HG03575 (cell line): ENCODE measurements around the gene FRMD4B.
"Not testable (repeated sequence)": the region's sequence is repeated elsewhere in the genome, so short reads cannot be mapped to it uniquely, and the experiment has no call there.

Source experiments
- ATAC-seq: cut with Tn5 transposase; IDR thresholded peaks from one replicate; pipeline ENCODE4 v1.9.1; 2021; ENCODE audit not compliant: unreplicated experiment, insufficient number of reproducible peaks, low FRiP score; ENCODE audit errors: extremely low read depth

Gene FRMD4B

DNA sequence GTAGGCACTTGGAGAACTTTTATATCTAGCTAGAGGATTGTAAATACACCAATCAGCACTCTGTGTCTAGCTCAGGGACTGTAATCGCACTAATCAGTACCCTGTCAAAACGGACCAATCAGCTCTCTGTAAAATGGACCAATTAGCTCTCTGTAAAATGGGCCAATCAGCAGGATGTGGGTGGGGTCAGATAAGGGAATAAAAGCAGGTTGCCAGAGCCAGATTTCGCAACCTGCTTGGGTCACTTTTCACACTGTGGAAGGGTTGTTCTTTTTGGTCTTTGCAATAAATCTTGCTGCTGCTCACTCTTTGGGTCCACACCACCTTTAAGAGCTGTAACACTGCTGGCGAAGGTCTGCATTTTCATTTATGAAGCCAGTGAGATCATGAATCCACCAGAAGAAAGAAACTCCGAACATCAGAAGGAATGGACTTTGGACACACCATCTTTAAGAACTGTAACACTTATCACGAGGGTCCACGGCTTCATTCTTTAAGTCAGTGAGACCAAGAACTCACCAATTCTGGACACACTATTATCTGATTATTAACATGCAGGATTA lies 125.0 kb downstream of the FRMD4B start:
- ATAC-seq, result not testable (repeated sequence)

DNA sequence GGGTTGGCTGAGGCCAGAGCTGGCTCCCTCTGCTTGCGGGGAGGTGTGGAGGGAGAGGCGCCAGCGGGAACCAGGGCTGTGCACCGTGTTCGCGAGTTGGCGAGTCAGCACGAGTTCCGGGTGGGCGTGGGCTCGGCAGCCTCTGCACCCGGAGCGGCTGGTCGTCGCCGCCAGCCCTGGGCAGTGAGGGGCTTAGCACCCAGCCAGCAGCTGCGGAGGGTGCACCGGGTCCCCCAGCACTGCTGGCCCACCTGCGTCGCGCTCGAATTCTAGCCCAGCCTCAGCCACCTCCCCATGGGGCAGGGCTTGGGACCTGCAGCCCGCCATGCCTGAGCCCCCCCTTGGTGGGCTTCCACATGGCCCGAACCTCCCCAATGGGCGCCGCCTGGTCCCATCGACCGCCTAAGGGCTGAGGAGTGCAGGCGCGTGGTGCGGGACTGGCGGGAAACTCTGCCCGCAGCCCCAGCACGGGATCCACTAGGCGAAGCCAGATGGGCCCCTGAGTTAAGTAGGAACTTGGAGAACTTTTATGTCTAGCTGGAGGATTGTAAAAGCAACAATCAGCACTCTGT lies 125.6 kb downstream of the FRMD4B start:
- no peak for ATAC-seq

DNA sequence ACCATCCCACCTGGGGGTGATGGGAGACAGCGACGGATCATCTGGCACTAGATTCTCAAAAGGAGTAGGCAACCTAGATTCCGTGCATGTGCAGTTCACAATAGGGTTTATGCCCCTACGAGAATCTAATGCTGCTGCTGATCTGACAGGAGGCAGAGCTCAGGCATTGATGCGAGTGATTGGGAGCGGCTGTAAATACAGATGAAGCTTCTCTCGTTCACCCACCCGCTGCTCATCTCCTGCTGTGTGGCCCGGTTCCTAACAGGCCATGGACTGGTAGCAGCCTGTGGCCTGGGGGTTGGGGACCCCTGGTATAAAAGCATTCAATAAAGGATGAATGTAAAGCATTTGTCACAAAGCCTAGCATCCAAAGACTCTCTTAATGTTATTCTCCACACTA lies 126.8 kb downstream of the FRMD4B start:
- ATAC-seq, result no peak

DNA sequence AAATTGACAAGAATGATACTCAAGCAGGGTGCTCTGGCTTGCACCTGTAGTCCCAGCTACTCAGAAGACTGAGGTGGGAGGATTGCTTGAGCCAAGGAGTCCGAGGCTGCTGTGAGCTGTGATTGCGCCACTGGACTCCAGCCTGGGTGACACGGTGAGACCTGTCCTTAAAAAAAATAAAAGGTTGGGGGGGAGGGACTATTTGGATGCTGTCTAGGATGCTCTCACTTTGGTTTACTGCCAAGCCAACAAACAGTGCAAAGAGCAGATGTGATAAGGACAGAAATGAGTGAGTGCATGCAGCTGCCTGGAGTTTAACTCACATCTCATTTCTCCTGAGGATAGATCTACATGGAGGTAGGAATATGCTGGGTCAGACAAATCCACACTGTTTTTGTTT lies 130.0 kb downstream of the FRMD4B start:
- ATAC-seq, result no peak

DNA sequence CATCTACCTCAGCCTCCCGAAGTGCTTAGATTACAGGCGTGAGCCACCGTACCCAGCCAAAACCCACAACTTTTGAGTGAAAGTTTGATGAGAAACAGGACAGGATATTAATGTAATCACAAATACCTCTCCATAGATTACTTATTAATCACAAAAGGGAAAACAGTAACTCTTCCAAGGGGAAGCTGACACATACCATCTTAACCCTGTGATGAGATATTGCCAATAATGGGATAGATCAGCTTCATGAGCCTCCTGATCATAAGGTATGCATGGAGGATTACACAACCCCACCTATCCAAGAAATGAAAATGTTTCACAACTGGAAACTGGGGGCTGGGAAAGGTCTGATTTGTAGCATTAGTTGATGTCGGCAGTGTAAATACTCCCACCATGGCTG lies 131.5 kb downstream of the FRMD4B start:
- no peak for ATAC-seq

DNA sequence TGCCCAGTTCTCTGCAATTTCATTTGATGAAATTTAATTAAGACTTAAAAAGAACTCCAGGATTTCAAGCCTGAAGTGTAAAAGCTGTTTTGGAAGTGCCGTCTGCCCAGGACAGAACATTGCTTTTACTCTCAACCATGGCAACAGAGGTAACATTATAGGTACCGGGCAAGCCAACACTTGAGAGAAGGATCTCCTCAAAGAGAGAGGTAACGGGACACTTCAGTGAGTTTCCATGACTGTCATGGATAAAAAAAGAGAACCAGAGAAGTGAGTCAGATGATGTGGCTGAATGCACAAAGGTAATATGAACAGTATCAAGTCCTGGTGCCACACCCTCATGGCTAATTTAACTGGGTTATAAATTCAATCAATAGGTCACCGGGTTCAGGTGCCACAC lies 133.3 kb downstream of the FRMD4B start:
- ATAC-seq, result no peak

DNA sequence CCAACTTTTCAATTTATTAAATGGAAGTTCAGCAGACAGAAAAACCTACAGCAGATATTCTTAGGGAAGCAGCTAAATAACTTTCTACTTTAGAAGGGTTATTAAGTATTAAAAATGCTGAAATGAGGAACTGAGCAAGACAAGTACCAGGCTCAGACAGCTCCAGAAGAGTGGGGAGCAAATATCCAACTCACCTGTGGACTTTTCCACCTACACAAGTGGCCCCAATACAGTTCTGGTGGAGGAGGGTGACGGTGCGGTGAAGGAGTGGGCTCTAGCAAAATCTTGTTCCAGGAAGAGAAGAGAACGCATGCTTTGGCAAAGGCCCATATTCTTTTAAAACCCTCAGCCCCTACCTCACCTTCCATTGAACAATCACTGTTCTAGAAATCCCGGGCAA lies 133.7 kb downstream of the FRMD4B start:
- ATAC-seq, result no peak

DNA sequence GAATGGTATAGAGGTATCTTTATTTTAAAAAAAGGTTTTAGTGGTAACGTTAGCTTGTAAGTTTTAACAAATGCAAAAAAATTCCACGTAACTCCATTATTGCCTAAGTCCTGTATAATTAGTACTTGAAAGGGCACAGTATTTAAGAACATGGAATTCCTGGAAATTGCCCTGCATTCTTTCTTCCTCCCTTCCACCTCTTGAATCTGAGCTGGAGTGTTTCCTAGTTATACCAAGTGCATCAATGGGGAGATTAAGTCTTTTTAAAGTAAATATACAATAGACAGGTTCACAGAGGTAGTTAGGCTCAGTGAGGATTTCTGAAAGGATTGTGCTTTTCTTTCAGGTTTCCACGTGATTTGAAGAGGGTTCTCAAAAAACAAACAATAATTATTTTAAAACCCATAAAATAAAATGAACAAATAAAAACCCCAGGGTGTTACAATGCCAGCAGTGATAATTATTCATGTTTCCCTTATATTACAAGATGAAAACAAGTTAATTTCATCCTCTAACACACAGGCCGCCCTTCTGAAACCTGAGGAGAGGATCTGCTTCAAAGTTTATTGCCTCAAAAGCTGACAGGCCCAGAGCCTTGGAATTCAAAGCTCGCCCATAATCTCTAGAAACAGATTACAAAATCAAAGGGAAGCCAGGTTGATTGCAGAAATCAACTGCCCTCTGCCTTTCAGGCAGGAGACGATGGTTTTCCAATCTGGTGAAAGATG lies 134.6 kb downstream of the FRMD4B start:
- ATAC-seq, result no peak

DNA sequence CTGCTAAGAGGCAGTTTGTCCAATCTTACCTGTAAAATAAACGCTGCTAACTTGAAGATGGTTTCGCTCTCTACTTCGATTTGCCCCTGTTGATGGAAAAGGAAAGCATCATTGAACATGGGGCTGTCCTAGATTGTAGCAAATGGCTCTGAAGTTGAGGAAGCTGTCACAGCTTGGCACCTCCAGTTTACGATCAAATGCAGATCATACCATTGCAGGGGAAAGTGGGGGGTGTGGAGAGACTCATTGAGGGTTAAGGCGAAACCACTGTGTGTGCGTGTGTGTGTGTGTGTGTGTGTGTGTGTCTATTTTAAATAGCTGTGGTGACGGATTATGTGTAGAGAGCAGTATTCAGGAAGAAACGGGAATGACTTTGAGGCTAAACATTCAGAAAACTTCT lies 135.9 kb downstream of the FRMD4B start:
- no peak for ATAC-seq

DNA sequence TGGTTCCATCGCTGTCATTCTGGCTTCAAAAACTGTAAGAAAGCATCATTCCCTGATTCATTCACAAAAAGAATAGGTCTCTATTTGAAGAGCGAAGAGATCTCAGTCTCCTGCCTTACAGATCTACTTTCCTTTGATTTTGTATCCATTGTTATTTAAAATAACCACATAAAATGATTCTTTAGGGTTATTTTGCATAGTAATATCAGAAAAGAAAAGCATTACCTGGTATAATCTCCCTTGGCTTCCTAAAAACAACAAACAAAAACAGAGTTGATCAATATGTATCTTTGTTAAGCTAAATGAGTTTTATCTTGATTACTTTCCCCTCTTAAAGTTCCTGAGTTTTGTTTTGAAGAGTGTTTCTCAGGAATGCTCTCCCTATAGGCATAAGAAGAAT lies 136.9 kb downstream of the FRMD4B start:
- ATAC-seq, result no peak

DNA sequence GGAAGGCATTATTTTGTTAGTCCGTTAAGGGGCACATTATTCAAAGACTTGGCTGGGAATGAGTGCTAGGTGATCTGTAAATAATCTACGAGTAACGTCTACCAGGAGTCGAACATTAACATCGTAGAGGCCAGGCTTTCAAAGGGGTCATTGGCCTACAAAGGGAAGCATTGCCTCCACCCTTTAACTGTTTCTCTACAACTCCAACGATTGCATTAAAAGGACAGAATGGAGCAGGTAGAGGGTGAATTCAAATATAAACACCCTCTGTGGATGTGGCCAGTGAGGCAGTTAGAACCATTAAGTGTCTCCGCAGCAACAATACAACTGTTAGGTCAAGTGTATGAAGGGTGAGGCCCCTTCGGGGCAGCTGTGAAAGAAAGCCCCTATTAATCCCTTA lies 137.5 kb downstream of the FRMD4B start:
- ATAC-seq, result no peak

DNA sequence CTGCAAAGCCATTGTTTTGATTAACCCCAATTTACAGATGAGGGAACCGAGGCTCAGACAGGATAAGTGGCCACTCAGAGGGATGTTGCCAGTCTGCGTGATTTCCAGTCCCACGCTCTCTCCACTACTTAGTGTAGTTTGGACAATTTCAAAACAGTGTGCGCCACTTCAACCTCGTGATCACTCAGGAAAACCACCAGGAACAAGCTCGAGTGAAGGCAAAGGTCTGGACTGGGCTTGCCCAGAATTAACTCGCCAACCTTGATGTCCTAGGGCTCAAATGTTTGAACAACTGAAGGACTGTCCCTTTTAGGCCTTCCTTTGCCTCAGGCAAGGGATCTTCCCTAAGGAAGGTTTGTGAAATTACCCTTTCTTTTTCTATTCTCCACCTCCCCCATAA lies 139.3 kb downstream of the FRMD4B start:
- no peak for ATAC-seq

DNA sequence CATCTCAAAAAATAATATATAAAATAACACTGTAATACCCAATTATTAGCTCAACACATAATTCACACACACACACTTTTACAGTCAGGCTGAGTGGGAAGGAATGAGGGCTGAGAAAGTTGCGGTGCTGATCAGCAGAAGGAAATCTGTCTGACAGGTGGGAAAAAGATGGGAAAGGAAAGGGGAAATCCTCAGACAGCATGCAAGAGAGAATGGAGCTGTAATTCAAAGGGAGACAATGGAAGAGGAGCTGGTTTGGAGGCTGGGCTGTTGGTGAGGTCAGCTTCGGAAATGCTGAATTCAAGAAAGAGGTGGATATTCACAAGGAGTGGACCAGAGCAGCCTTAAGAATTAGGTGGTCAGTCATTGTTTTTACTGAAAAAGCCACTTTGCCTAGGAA lies 141.8 kb downstream of the FRMD4B start:
- no peak for ATAC-seq

DNA sequence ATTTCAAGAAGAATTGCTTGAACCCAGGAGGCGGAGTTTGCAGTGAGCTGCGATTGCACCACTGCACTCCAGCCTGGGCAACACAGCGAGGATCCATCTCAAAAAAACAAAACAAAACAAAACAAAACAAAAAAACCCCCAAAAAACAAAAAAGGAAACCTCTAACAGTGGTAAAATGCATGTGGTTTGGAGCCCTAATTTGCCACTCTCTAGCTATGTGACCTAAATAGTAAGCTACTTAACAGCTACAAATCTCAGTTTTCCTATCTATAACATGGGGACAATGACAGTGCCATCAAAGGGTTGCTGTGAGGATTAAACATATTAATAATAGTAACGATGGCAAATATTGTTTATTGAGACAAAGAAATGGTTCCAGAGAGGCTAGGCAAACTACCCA lies 144.1 kb downstream of the FRMD4B start:
- no peak for ATAC-seq

DNA sequence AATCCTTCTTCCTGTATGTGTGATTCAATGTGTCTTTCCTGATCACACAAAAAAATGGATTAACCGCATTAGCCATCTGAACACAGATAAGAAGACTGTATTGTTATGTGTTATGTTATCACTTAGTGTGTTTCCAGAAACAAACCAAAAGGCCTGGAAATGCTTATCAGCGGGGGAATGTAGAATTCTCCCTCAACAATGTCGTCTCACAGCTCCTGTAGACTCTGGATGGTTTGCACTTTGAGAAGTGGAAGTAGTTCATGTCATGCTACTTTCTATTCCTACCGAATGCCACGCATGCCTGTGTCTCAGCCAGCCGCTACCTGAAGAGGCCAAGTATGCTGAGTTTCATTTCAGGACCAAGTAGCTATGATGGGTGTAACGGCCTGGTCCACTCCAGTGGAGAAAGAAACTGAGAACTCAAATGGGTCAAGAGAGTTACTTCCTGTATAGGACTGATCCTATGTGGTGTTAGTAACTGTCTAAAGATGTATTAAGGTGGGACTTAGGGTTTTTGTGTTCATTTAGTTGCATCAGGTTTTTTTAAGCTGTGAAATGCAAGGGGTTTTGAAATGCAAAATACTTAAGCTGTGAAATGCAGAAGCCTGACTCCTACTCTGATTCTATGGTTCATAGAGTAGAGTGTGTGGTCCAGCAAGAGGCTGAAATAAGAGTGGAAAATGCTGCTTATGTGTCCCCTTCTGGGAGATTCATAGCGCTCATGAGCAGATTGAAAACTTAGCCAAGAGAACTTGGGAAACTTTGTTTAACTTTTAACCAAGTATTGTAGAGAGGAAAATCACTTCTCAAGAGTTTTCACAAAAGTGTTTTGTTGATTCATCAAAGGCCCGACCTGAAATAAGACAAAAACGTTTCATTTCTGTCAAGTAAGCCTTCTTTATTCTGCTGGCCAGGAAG lies 145.0 kb downstream of the FRMD4B start:
- no peak for ATAC-seq

DNA sequence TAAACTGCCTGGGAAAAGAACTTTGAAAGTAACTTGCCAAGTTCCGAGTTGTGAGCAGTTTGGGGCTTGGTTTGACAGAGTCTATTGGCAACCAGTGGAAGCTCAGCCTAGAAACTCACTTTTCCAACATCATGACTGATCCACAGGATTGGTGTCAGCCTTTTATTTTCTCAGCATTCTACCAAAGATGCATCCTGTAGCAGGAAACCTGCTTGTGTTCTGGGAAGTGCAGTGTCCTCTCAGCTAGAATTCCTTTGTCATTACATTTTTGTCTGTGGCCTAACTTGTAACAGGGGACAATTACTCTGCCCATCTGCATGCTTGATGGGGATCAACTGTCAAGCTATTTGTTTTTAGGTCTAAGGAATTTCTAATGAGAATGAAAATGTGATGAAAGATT lies 146.8 kb downstream of the FRMD4B start:
- ATAC-seq, result no peak

DNA sequence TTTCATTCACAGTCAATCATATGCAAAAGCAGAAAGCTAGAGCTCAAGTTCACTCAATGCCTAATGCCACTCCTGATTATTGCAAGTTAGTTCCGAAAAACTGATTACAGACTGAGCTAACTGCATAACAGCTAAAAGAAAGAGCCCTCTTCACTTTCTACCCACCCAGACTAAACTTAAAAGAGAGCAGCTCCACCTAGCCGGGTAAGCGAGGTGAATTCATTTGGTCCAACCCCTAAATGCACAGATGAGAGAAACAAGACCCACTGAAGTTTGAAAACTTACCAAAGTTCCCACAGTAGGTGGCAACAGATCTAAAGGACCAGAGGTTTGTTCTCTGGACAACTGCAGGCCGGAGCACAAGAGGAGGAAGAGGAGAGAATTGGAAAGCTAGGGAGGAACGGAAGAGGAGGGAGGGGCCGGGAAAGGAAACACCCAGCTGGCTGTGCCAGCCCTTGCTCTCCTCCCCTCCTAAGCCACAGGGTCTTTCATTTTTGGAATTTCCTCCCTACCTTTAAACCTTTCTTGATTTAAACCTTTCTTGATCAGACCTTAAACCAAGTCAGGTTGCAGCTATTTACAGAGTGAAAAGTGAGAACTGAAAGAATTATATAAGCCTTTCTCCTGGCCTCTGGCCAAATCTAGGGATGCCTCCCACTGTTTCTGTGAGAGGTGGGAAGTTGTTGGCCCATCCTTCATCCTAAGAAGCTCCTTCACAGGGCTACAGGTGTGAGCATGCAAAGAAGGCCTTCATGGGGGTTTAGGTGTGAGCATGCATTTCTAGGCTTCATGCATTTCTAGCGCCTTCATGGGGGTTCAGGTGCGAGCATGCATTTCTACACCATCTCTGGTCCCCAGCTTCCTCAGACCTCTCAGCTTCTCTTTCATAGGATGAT lies 148.8 kb downstream of the FRMD4B start:
- ATAC-seq, result no peak

DNA sequence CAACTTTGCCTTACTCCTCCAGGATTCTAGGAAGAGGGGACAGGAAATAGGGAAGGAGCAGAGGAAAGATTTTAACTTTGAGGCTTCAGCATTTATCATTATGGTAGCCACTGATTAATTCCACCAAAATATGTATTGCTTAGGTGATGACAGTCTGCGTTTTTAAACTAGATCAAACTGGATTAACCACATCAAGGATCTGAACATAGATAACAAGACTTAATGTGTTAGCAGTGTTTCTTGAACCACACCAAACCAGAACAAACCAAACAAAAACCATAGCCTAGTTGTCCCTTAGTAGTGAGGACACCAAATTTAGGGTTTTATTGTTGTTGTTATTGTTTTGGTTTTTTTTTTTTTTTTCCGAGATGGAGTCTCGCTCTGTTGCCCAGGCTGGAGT lies 150.0 kb downstream of the FRMD4B start:
- no peak for ATAC-seq

DNA sequence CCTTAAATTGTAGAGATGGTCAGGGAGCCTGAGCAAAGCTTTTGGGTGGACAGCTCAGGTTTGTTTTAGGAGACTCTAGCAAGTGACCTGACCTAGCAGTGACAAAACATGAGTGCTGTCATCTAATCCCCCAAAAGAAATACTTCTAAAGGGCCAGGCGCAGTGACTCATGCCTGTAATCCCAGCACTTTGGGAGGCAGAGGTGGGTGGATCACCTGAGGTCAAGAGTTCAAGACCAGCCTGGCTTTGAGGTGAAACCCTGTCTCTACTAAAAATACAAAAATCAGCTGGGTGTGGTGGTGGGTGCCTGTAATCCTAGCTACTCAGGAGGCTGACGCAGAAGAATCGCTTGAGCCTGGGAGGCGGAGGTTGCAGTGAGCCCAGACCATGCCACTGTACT lies 150.7 kb downstream of the FRMD4B start:
- ATAC-seq, result not testable (repeated sequence)
